CD14-positive monocyte (primary cell): ENCODE data around the gene DOCK4. TPM values are rescaled to one million over a fixed set of nuclear protein-coding genes. Genes with fewer than 3 reads are reported as not detected.

Source experiments
- DNase-seq, 3 donors: peaks; one replicate each; pipeline ENCODE4 v3.0.0-alpha.2; 2011 to 2022
- H2AFZ ChIP-seq: 2 replicates; pipeline ENCODE4 v1.6.0; 2012; ENCODE audit warnings: mild to moderate bottlenecking, low read depth, low read length, inconsistent platforms; ENCODE audit not compliant: insufficient read depth, poor library complexity, severe bottlenecking
- H3K27ac ChIP-seq, 2 donors: 1 replicate in 1 of 2; 2 replicates in 1 of 2; pipeline ENCODE4 v1.5.1; 2012 to 2013; ENCODE audit warnings: low read length in 2 of 2, control low read depth in 1 of 2, inconsistent platforms in 1 of 2, low read depth in 1 of 2, mild to moderate bottlenecking in 1 of 2
- H3K27me3 ChIP-seq, 2 donors: one replicate each; pipeline versions ENCODE4 v1.6.0 to v1.6.1; 2011 to 2013; ENCODE audit warnings: low read length in 2 of 2; ENCODE audit not compliant: control insufficient read depth in 2 of 2, insufficient read depth in 2 of 2
- H3K36me3 ChIP-seq, 2 donors: replicated peaks in 1 of 2; 1 replicate in 1 of 2; 2 replicates in 1 of 2; pipeline versions ENCODE4 v1.5.1 to v1.6.1; 2012 to 2013; ENCODE audit warnings: low read length in 2 of 2, control low read depth in 1 of 2, inconsistent platforms in 1 of 2, mild to moderate bottlenecking in 1 of 2; ENCODE audit not compliant: insufficient read depth in 2 of 2, control insufficient read depth in 1 of 2
- H3K4me1 ChIP-seq, 2 donors: 1 replicate in 1 of 2; 2 replicates in 1 of 2; pipeline versions ENCODE4 v1.5.1 to v1.6.1; 2012 to 2013; ENCODE audit warnings: low read length in 2 of 2, control low read depth in 1 of 2, inconsistent platforms in 1 of 2, mild to moderate bottlenecking in 1 of 2, moderate library complexity in 1 of 2; ENCODE audit not compliant: insufficient read depth in 2 of 2, control insufficient read depth in 1 of 2
- H3K4me2 ChIP-seq: replicated peaks from 2 replicates; pipeline ENCODE3; 2012; ENCODE audit warnings: low read length, moderate library complexity, mild to moderate bottlenecking; ENCODE audit not compliant: poor library complexity, severe bottlenecking; ENCODE audit errors: extremely low read depth
- H3K4me3 ChIP-seq, 3 experiments: fragments of 200-600 bp in 1 of 3; sonication (generic) in 1 of 3; replicated peaks in 1 of 3; 1 replicate in 2 of 3; 2 replicates in 1 of 3; pipeline ENCODE4 v1.5.1; 2011 to 2013; ENCODE audit warnings: low read length in 3 of 3, mild to moderate bottlenecking in 3 of 3, control low read depth in 2 of 3, low read depth in 2 of 3, inconsistent platforms in 1 of 3, moderate library complexity in 1 of 3
- H3K79me2 ChIP-seq: 2 replicates; pipeline ENCODE4 v1.6.0; 2012; ENCODE audit warnings: mild to moderate bottlenecking, control low read depth, inconsistent platforms, low read length, moderate library complexity; ENCODE audit not compliant: insufficient read depth
- H3K9ac ChIP-seq: 2 replicates; pipeline ENCODE4 v1.6.0; 2017; ENCODE audit warnings: low read length, mild to moderate bottlenecking; ENCODE audit not compliant: insufficient read depth, poor library complexity, severe bottlenecking
- H3K9me3 ChIP-seq, 2 donors: replicated peaks in 1 of 2; 1 replicate in 1 of 2; 2 replicates in 1 of 2; pipeline versions ENCODE4 v1.5.1 to v1.6.1; 2012 to 2013; ENCODE audit warnings: low read length in 2 of 2, control low read depth in 1 of 2; ENCODE audit not compliant: control insufficient read depth in 1 of 2, insufficient read depth in 1 of 2
- H4K20me1 ChIP-seq: 2 replicates; pipeline ENCODE4 v1.6.0; 2012; ENCODE audit warnings: mild to moderate bottlenecking, low read length, control low read depth, moderate library complexity; ENCODE audit not compliant: insufficient read depth
- H3K27ac Mint-ChIP-seq, 7 donors: one replicate each; pipeline ENCODE4 v1.8.0; 2020; ENCODE audit warnings: mild to moderate bottlenecking in 7 of 7, mixed read lengths in 7 of 7, moderate library complexity in 6 of 7, inconsistent platforms in 2 of 7
- H3K27me3 Mint-ChIP-seq, 3 donors: one replicate each; pipeline ENCODE4 v1.8.0; 2021 to 2022; ENCODE audit warnings: low read depth in 3 of 3, mild to moderate bottlenecking in 3 of 3, mixed read lengths in 3 of 3, moderate library complexity in 3 of 3, inconsistent platforms in 1 of 3
- H3K36me3 Mint-ChIP-seq, 2 donors: one replicate each; pipeline ENCODE4 v1.8.0; 2020; ENCODE audit warnings: mixed read lengths in 2 of 2, inconsistent platforms in 1 of 2, mild to moderate bottlenecking in 1 of 2
- H3K4me1 Mint-ChIP-seq: one replicate; pipeline ENCODE4 v1.8.0; 2020; ENCODE audit warnings: mild to moderate bottlenecking, mixed read lengths
- H3K4me3 Mint-ChIP-seq, 2 donors: one replicate each; pipeline ENCODE4 v1.8.0; 2020; ENCODE audit warnings: mild to moderate bottlenecking in 2 of 2, mixed read lengths in 2 of 2, moderate library complexity in 1 of 2
- H3K9me3 Mint-ChIP-seq, 7 donors: one replicate each; pipeline ENCODE4 v1.8.0; 2020 to 2022; ENCODE audit warnings: mixed read lengths in 7 of 7, mild to moderate bottlenecking in 6 of 7, moderate library complexity in 6 of 7, inconsistent platforms in 2 of 7
- CTCF ChIP-seq: fragments of 200-600 bp; IDR thresholded peaks from one replicate; pipeline ENCODE4 v1.8.0; 2022; ENCODE audit warnings: antibody characterized with exemption, mild to moderate bottlenecking
- WGBS: methylation state at CpG from one replicate; pipeline ENCODE4 v1.1.5; 2013; ENCODE audit warnings: missing lambda C conversion rate; ENCODE audit not compliant: insufficient coverage; 5-methylcytosine and 5-hydroxymethylcytosine counted together
- intact Hi-C, 2 donors: fragments of 100-400 bp; cut with micrococcal nuclease; formaldehyde crosslinking; loops; one replicate each; pipeline versions ENCODE4 v1.15.0 to v1.15.1; 2023
- polyA plus RNA-seq, 3 donors: library from polyadenylated mRNA; depleted of rRNA in 1 of 3; unstranded in 2 of 3; stranded (reverse) in 1 of 3; fragments of 300-500 nt in 2 of 3; fragments of >200 nt in 1 of 3; fragmentation: Illumina TruSeq in 2 of 3; gene quantifications; 1 replicate in 2 of 3; 2 replicates in 1 of 3; pipeline ENCODE4 v1.2.3, GENCODE V29; 2012 to 2021

Gene DOCK4
- polyA plus RNA-seq, 3 donors: 1.3 to 5.0 (median 2.7) TPM

- H3K9me3 Mint-ChIP-seq: peaks cover 0 to 4% (median 0%) of the 10 kb centered on the region in 7 donors
- Histone ChIP-seq H4K20me1 (no peaks in the 10 kb centered on the region), H3K36me3 (no peaks in the 10 kb centered on the region), H3K9ac (no peak overlapping the region), H3K79me2 (no peaks in the 10 kb centered on the region), H3K9me3 (no peaks in the 10 kb centered on the region), H3K4me3 (no peak overlapping the region), H2AFZ (no peak overlapping the region), H3K4me1 (no peaks in the 10 kb centered on the region), H3K27ac (no peak overlapping the region), H3K27me3 (no peaks in the 10 kb centered on the region), H3K4me2 (no peak overlapping the region)
- WGBS: no CpG with 5 or more reads among the region's 3 CpGs
- no peaks in the 10 kb centered on the region for H3K27me3 Mint-ChIP-seq
- DNase-seq: no peak
- H3K27ac Mint-ChIP-seq: no peak overlapping the region
- H3K36me3 Mint-ChIP-seq: no peaks in the 10 kb centered on the region
- no peak for TF ChIP-seq CTCF
- peaks cover 2% of the 10 kb centered on the region for H3K4me1 Mint-ChIP-seq
- intact Hi-C loops: no loop called here
- H3K4me3 Mint-ChIP-seq: no peak overlapping the region
These were observed 247.8 kb downstream of the DOCK4 start for GRCh38 chr7:111958431-111958830.

- intact Hi-C loops: no loop called here
- TF ChIP-seq CTCF: no peak
- H3K9ac ChIP-seq: no peak overlapping the region
- no peaks in the 10 kb centered on the region for H3K4me1 ChIP-seq
- Mint-ChIP-seq H3K36me3 (no peaks in the 10 kb centered on the region), H3K27me3 (no peaks in the 10 kb centered on the region), H3K4me1 (no peaks in the 10 kb centered on the region), H3K27ac (no peak overlapping the region), H3K9me3 (no peaks in the 10 kb centered on the region), H3K4me3 (no peak overlapping the region)
- H3K4me2 ChIP-seq: no peak overlapping the region
- no peak overlapping the region for H3K4me3 ChIP-seq
- H3K27ac ChIP-seq: no peak overlapping the region
- H3K79me2 ChIP-seq: no peaks in the 10 kb centered on the region
- no peaks in the 10 kb centered on the region for H3K9me3 ChIP-seq
- H4K20me1 ChIP-seq: no peaks in the 10 kb centered on the region
- no CpG with 5 or more reads among the region's 1 CpG for WGBS
- H2AFZ ChIP-seq: no peak overlapping the region
- H3K36me3 ChIP-seq: no peaks in the 10 kb centered on the region
- no peaks in the 10 kb centered on the region for H3K27me3 ChIP-seq
- no peak for DNase-seq
These were observed 250.6 kb downstream of the DOCK4 start for GRCh38 chr7:111955616-111956015.
